ENCODE data around the gene PNMA6A.

GRCh38 chrX:153060095-153060445, 12.2 kb upstream of the PNMA6A start:
- TF ChIP-seq, protein P1, sequence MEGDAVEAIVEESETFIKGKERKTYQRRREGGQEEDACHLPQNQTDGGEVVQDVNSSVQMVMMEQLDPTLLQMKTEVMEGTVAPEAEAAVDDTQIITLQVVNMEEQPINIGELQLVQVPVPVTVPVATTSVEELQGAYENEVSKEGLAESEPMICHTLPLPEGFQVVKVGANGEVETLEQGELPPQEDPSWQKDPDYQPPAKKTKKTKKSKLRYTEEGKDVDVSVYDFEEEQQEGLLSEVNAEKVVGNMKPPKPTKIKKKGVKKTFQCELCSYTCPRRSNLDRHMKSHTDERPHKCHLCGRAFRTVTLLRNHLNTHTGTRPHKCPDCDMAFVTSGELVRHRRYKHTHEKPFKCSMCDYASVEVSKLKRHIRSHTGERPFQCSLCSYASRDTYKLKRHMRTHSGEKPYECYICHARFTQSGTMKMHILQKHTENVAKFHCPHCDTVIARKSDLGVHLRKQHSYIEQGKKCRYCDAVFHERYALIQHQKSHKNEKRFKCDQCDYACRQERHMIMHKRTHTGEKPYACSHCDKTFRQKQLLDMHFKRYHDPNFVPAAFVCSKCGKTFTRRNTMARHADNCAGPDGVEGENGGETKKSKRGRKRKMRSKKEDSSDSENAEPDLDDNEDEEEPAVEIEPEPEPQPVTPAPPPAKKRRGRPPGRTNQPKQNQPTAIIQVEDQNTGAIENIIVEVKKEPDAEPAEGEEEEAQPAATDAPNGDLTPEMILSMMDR (IDR thresholded peaks at IDR 0.05), result no peak
- TF ChIP-seq POLR2A (IDR thresholded peaks at IDR 0.05), result no peak

Measured in uterus (tissue), 2 donors.